OCI-LY7 (cell line): ENCODE data around the gene IPP. TPM values are rescaled to one million over a fixed set of nuclear protein-coding genes. Genes with fewer than 3 reads are reported as not detected.
"Not testable (repeated sequence)": the region's sequence is repeated elsewhere in the genome, so short reads cannot be mapped to it uniquely, and the experiment has no call there.

Experiments used
- BruUV-seq: library from RNA; stranded (reverse); fragments of 400-500 nt; replicated peaks from 2 replicates; lab custom pipeline; 2021; lab: Mats Ljungman, UMichigan
- CTCF ChIA-PET: fragments of 300-600 bp; sonication (Branson Sonifier 250); formaldehyde crosslinking; loops from one replicate; lab custom pipeline; 2022; ENCODE audit warnings: antibody characterized with exemption; ENCODE audit not compliant: unreplicated experiment; lab: Charles Lee
- POLR2A ChIA-PET: fragments of 300-600 bp; sonication (Branson Sonifier 250); formaldehyde crosslinking; loops from one replicate; lab custom pipeline; 2022; ENCODE audit warnings: antibody characterized with exemption; lab: Charles Lee
- DNase-seq: peaks from one replicate; pipeline ENCODE4 v3.0.0-alpha.2; 2015; ENCODE audit warnings: low spot score
- H2AFZ ChIP-seq: fragments of 200-600 bp; sonication (generic), shearing (Covaris generic); 2 replicates; pipeline ENCODE4 v1.6.1; 2014; ENCODE audit warnings: mild to moderate bottlenecking, antibody characterized with exemption, low read length, moderate library complexity
- H3K27ac ChIP-seq: fragments of 200-600 bp; sonication (generic); 2 replicates; pipeline ENCODE4 v1.5.1; 2014; ENCODE audit warnings: mixed run types, low read depth, mild to moderate bottlenecking, moderate library complexity, low read length, inconsistent platforms; ENCODE audit not compliant: poor library complexity, severe bottlenecking
- H3K36me3 ChIP-seq: fragments of 200-600 bp; sonication (generic); 2 replicates; pipeline ENCODE4 v1.6.1; 2014; ENCODE audit warnings: mild to moderate bottlenecking, antibody characterized with exemption, low read length, moderate library complexity, mixed read lengths; ENCODE audit not compliant: insufficient read depth
- H3K4me1 ChIP-seq: fragments of 200-600 bp; sonication (generic); 2 replicates; pipeline ENCODE4 v1.5.1; 2014; ENCODE audit warnings: mild to moderate bottlenecking, low read length; ENCODE audit not compliant: insufficient read depth, poor library complexity, severe bottlenecking
- H3K4me2 ChIP-seq: fragments of 200-600 bp; sonication (generic); 2 replicates; pipeline ENCODE4 v1.6.1; 2014; ENCODE audit warnings: mild to moderate bottlenecking, low read length
- H3K4me3 ChIP-seq: fragments of 200-600 bp; sonication (generic); 2 replicates; pipeline ENCODE4 v1.5.1; 2014; ENCODE audit warnings: mild to moderate bottlenecking, low read depth, low read length; ENCODE audit not compliant: poor library complexity, severe bottlenecking
- H3K79me2 ChIP-seq: fragments of 200-600 bp; sonication (generic); 2 replicates; pipeline ENCODE4 v1.6.1; 2016; ENCODE audit warnings: low read depth, mild to moderate bottlenecking, low read length, moderate library complexity, mixed read lengths; ENCODE audit not compliant: insufficient read depth
- H3K9me2 ChIP-seq: fragments of 200-600 bp; sonication (generic); 2 replicates; pipeline ENCODE4 v1.6.1; 2016; ENCODE audit warnings: mild to moderate bottlenecking, low read length, mixed read lengths; ENCODE audit not compliant: insufficient read depth
- H3K9me3 ChIP-seq: fragments of 200-600 bp; sonication (generic); 2 replicates; pipeline ENCODE4 v1.6.1; 2014; ENCODE audit warnings: mild to moderate bottlenecking, mixed run types, low read length, mixed read lengths
- H4K20me1 ChIP-seq: fragments of 200-600 bp; sonication (generic); 2 replicates; pipeline ENCODE4 v1.6.1; 2014; ENCODE audit warnings: mild to moderate bottlenecking, antibody characterized with exemption, low read length, moderate library complexity, mixed read lengths; ENCODE audit not compliant: insufficient read depth
- EZH2phosphoT487 ChIP-seq: fragments of 200-600 bp; sonication (generic); IDR thresholded peaks from 2 replicates; pipeline ENCODE4 v1.6.1; 2018; ENCODE audit warnings: low read depth, borderline replicate concordance, mild to moderate bottlenecking, mixed run types, antibody characterized with exemption, low read length, moderate library complexity, mixed read lengths
- intact Hi-C: fragments of 100-400 bp; cut with micrococcal nuclease; formaldehyde crosslinking; loops from one replicate; pipeline ENCODE4 v1.10.0; 2022; ENCODE audit not compliant: unreplicated experiment
- total RNA-seq, 2 experiments: library from RNA; depleted of rRNA in 1 of 2; stranded (reverse); fragments of >200 nt in 1 of 2; shearing (Covaris generic) in 1 of 2; gene quantifications; 2 replicates each; pipeline ENCODE4 v1.2.3, GENCODE V29; 2014 to 2022
- TF ChIP-seq, protein P1 (sequence below): fragments of 200-600 bp; sonication (generic); conservative IDR thresholded peaks from 2 replicates; pipeline ENCODE4 v1.5.1; 2014; ENCODE audit warnings: mild to moderate bottlenecking, antibody characterized with exemption, low read length, moderate library complexity, mixed read lengths

The IPP gene
- total RNA-seq, 2 experiments from 2014 or later, result 4.6 to 17.9 TPM

DNA sequence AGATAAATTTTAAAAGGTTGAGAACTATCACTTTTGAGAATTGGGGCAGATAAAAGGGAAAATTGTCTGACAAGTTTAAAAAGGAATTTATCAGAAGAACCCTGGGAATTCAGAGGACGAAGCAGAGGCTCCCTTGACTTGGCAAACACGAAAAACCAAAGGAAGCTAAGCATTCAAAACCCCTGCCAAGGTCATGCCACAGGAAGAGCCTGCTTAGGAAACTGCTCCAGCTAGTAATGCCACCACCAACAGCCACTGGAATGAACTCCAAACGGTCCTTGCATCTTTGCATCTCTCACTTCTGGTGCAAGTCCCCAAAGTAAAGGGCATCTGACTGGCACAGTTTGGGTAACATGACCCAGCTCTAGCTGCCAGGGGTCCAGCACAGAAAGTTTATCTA lies 71.3 kb downstream of the IPP start:
- intact Hi-C loops, result no loop called here
- no peaks in the 10 kb centered on the region for H3K9me2 ChIP-seq
- CTCF ChIA-PET, result no interaction called here
- no peak overlapping the region for H2AFZ ChIP-seq
- peaks cover 99% of the 10 kb centered on the region for H3K79me2 ChIP-seq
- no TSS peak for BruUV-seq
- H3K36me3 ChIP-seq, result peaks cover 56% of the 10 kb centered on the region
- H3K4me3 ChIP-seq, result no peak overlapping the region
- no peaks in the 10 kb centered on the region for H3K9me3 ChIP-seq
- H3K4me1 ChIP-seq, result peaks cover 44% of the 10 kb centered on the region
- no peak for TF ChIP-seq EZH2phosphoT487
- TF ChIP-seq, protein P1, sequence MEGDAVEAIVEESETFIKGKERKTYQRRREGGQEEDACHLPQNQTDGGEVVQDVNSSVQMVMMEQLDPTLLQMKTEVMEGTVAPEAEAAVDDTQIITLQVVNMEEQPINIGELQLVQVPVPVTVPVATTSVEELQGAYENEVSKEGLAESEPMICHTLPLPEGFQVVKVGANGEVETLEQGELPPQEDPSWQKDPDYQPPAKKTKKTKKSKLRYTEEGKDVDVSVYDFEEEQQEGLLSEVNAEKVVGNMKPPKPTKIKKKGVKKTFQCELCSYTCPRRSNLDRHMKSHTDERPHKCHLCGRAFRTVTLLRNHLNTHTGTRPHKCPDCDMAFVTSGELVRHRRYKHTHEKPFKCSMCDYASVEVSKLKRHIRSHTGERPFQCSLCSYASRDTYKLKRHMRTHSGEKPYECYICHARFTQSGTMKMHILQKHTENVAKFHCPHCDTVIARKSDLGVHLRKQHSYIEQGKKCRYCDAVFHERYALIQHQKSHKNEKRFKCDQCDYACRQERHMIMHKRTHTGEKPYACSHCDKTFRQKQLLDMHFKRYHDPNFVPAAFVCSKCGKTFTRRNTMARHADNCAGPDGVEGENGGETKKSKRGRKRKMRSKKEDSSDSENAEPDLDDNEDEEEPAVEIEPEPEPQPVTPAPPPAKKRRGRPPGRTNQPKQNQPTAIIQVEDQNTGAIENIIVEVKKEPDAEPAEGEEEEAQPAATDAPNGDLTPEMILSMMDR, result no peak
- peaks cover 30% of the 10 kb centered on the region for H4K20me1 ChIP-seq
- POLR2A ChIA-PET, result interaction anchor here (0.5 to 0.9 kb wide), 3 partner anchors 12 to 90 kb away, joined by 3 to 5 read pairs (median 3); no protein-coding TSS in a partner anchor
- no peak for DNase-seq
- H3K4me2 ChIP-seq, result no peak overlapping the region; the same call in 1 of the 2 replicates
- H3K27ac ChIP-seq, result no peak overlapping the region

DNA sequence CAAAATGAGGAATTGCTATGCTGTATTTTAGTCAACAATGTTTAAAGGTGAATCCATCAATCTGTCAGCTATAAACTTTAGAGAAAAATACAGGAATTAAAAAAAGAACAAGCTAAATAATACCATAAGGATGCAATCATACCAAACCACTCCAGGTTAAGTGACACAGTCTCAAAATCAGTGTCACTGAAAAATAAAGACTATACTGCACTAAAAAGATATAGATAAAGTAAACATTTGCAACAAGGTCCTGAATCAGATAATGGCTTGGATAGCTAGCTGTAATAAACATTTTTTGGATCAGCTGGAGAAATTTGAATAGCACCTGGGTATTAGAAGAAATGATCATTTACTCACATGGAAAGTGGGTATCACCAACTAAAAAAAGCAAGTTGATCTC lies 72.0 kb downstream of the IPP start:
- no peak overlapping the region for H3K27ac ChIP-seq
- H3K4me1 ChIP-seq, result peaks cover 44% of the 10 kb centered on the region
- no peaks in the 10 kb centered on the region for H3K9me2 ChIP-seq
- peak overlapping the region; percentile 18 for H3K4me2 ChIP-seq
- H3K79me2 ChIP-seq, result peaks cover 99% of the 10 kb centered on the region
- ChIA-PET CTCF (no interaction called here), POLR2A (interaction anchor here (0.5 to 1.0 kb wide), 5 partner anchors 12 to 793 kb away, joined by 3 to 5 read pairs (median 3); no protein-coding TSS in a partner anchor)
- peaks cover 30% of the 10 kb centered on the region for H4K20me1 ChIP-seq
- no peaks in the 10 kb centered on the region for H3K9me3 ChIP-seq
- peaks cover 60% of the 10 kb centered on the region for H3K36me3 ChIP-seq
- no peak overlapping the region for H2AFZ ChIP-seq
- no peak overlapping the region for H3K4me3 ChIP-seq
- intact Hi-C loops, result no loop called here
- no peak for DNase-seq
- no TSS peak for BruUV-seq
- TF ChIP-seq EZH2phosphoT487, result no peak
- TF ChIP-seq, protein P1, result no peak

DNA sequence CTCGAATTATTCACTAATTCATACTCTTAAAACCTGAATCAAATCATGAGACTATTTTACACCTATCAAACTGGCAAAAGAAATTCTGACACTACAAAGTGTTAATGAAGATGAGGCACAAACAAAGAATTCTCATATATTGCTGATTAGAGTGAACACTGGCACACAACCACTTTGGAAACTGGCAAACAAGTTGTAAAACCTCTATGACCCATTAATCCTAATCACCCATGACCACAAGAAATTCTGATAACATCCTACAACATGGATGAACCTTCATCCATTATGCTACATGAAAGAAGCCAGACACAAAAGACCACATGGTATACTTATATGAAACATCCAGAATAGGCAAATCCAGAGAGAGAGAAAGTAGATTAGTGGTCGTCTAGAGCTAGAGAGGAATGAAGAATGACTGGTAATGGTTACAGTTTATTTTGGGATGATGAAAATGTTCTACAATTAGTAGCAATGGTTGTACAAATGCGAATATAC lies 72.7 kb downstream of the IPP start:
- H3K4me3 ChIP-seq, result no peak overlapping the region
- H3K36me3 ChIP-seq, result peaks cover 65% of the 10 kb centered on the region
- ChIA-PET POLR2A (interaction anchor here (0.6 to 1.5 kb wide), 4 partner anchors 14 to 631 kb away, joined by 3 to 8 read pairs (median 3); no protein-coding TSS in a partner anchor), CTCF (no interaction called here)
- TF ChIP-seq, protein P1, result no peak
- TF ChIP-seq EZH2phosphoT487, result no peak
- no peaks in the 10 kb centered on the region for H3K9me3 ChIP-seq
- BruUV-seq, result no TSS peak
- no peak overlapping the region for H3K4me2 ChIP-seq
- H3K9me2 ChIP-seq, result no peaks in the 10 kb centered on the region
- no peak overlapping the region for H2AFZ ChIP-seq
- H3K27ac ChIP-seq, result no peak overlapping the region
- intact Hi-C loops, result no loop called here
- H3K4me1 ChIP-seq, result peaks cover 40% of the 10 kb centered on the region
- peaks cover 33% of the 10 kb centered on the region for H4K20me1 ChIP-seq
- DNase-seq, result no peak
- peaks cover 99% of the 10 kb centered on the region for H3K79me2 ChIP-seq

DNA sequence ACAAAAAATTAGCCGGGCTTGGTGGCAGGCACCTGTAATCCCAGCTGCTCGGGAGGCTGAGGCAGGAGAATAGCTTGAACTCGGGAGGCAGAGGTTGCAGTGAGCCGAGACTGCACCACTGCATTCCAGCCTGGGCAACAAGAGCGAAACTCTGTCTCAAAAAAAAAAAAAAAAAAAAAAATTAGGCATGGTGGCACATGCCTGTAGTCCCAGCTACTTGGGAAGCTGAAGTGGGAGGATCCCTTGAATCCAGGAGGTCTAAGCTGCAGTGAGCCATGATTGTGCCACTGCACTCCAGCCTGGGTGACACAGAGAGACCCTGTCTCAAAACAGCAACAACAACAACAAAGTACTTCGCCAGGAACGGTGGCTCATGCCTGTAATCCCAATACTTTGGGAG lies 73.9 kb downstream of the IPP start:
- H3K9me2 ChIP-seq, BruUV-seq, intact Hi-C loops, H3K9me3 ChIP-seq, DNase-seq, H3K4me2 ChIP-seq, H3K4me3 ChIP-seq, H3K27ac ChIP-seq, CTCF ChIA-PET, H2AFZ ChIP-seq: not testable (repeated sequence)
- Histone ChIP-seq H3K36me3 (peaks cover 66% of the 10 kb centered on the region), H3K79me2 (peaks cover 99% of the 10 kb centered on the region), H3K4me1 (peaks cover 28% of the 10 kb centered on the region), H4K20me1 (peaks cover 21% of the 10 kb centered on the region)
- POLR2A ChIA-PET, result interaction anchor here (1.5 to 3.3 kb wide), 2 partner anchors 9 to 12 kb away, joined by 3 to 14 read pairs; partner anchors contain the start of gene GPBP1L1
